ENCODE results near the gene KCNJ10.

KCNJ10 gene

GRCh38 chr1:160018347-160018746, 51.6 kb downstream of the KCNJ10 start:
- Histone ChIP-seq H2AFZ (ENCODE audit: low read length) (no peak overlapping the region), H3K79me2 (ENCODE audit: insufficient read depth, low read length) (no peaks in the 10 kb centered on the region), H3K4me1 (ENCODE audit: insufficient read depth, low read length, severe bottlenecking) (no peaks in the 10 kb centered on the region), H4K20me1 (ENCODE audit: insufficient read depth, low read length) (no peaks in the 10 kb centered on the region), H3K9me3 (ENCODE audit: low read length) (no peaks in the 10 kb centered on the region), H3K9me2 (ENCODE audit: low read depth, low read length) (no peaks in the 10 kb centered on the region), H3K36me3 (ENCODE audit: insufficient read depth, low read length) (no peaks in the 10 kb centered on the region), H3F3A (ENCODE audit: insufficient read depth, low read length) (no peaks in the 10 kb centered on the region), H3K27me3 (ENCODE audit: insufficient read depth, low read length) (no peaks in the 10 kb centered on the region), H3K4me2 (ENCODE audit: low read length) (no peak overlapping the region), H3K27ac (ENCODE audit: low read depth, low read length, poor library complexity, severe bottlenecking) (no peak overlapping the region), H3K4me3 (ENCODE audit: low read depth, low read length, poor library complexity, severe bottlenecking) (no peak overlapping the region), H3K9ac (ENCODE audit: low read length) (no peak overlapping the region)
- no peak for TF ChIP-seq CTCF (IDR thresholded peaks at IDR 0.05; ENCODE audit: low read length)
- no peak for TF ChIP-seq EZH2 (IDR thresholded peaks at IDR 0.05; ENCODE audit: borderline replicate concordance, low read length)

- no peaks in the 10 kb centered on the region for H3F3A ChIP-seq (ENCODE audit: insufficient read depth, low read length)
- H3K9ac ChIP-seq (ENCODE audit: low read length) = no peak overlapping the region
- TF ChIP-seq EZH2 (IDR thresholded peaks at IDR 0.05; ENCODE audit: borderline replicate concordance, low read length) (no peak), CTCF (IDR thresholded peaks at IDR 0.05; ENCODE audit: low read length) (no peak)
- no peaks in the 10 kb centered on the region for H4K20me1 ChIP-seq (ENCODE audit: insufficient read depth, low read length)
- H3K9me3 ChIP-seq (ENCODE audit: low read length) = no peaks in the 10 kb centered on the region
- H3K36me3 ChIP-seq (ENCODE audit: insufficient read depth, low read length) = no peaks in the 10 kb centered on the region
- H3K4me1 ChIP-seq (ENCODE audit: insufficient read depth, low read length, severe bottlenecking) = no peaks in the 10 kb centered on the region
- no peaks in the 10 kb centered on the region for H3K9me2 ChIP-seq (ENCODE audit: low read depth, low read length)
- no peaks in the 10 kb centered on the region for H3K79me2 ChIP-seq (ENCODE audit: insufficient read depth, low read length)
- no peak overlapping the region for H3K4me3 ChIP-seq (ENCODE audit: low read depth, low read length, poor library complexity, severe bottlenecking)
- H3K27me3 ChIP-seq (ENCODE audit: insufficient read depth, low read length) = no peaks in the 10 kb centered on the region
- H2AFZ ChIP-seq (ENCODE audit: low read length) = no peak overlapping the region
- no peak overlapping the region for H3K27ac ChIP-seq (ENCODE audit: low read depth, low read length, poor library complexity, severe bottlenecking)
- H3K4me2 ChIP-seq (ENCODE audit: low read length) = no peak overlapping the region
Measured at GRCh38 chr1:160017592-160017991, 52.4 kb downstream of the KCNJ10 start.

- Histone ChIP-seq H2AFZ (ENCODE audit: low read length) (no peak overlapping the region), H3K4me1 (ENCODE audit: insufficient read depth, low read length, severe bottlenecking) (no peaks in the 10 kb centered on the region)
Measured at GRCh38 chr1:160011781-160012180, 58.2 kb downstream of the KCNJ10 start.

More at GRCh38 chr1:160011781-160012180, 58.2 kb downstream of the KCNJ10 start:
- Histone ChIP-seq H3K27ac (ENCODE audit: low read depth, low read length, poor library complexity, severe bottlenecking) (no peak overlapping the region), H3K4me3 (ENCODE audit: low read depth, low read length, poor library complexity, severe bottlenecking) (no peak overlapping the region), H4K20me1 (ENCODE audit: insufficient read depth, low read length) (no peaks in the 10 kb centered on the region), H3F3A (ENCODE audit: insufficient read depth, low read length) (no peaks in the 10 kb centered on the region), H3K9me3 (ENCODE audit: low read length) (no peaks in the 10 kb centered on the region), H3K4me2 (ENCODE audit: low read length) (no peak overlapping the region), H3K27me3 (ENCODE audit: insufficient read depth, low read length) (no peaks in the 10 kb centered on the region), H3K9me2 (ENCODE audit: low read depth, low read length) (no peaks in the 10 kb centered on the region), H3K9ac (ENCODE audit: low read length) (no peak overlapping the region), H3K36me3 (ENCODE audit: insufficient read depth, low read length) (no peaks in the 10 kb centered on the region), H3K79me2 (ENCODE audit: insufficient read depth, low read length) (no peaks in the 10 kb centered on the region)
- no peak for TF ChIP-seq EZH2 (IDR thresholded peaks at IDR 0.05; ENCODE audit: borderline replicate concordance, low read length)
- no peak for TF ChIP-seq CTCF (IDR thresholded peaks at IDR 0.05; ENCODE audit: low read length)
